ENCODE measurements around the gene SLC43A2. TPM values are rescaled to one million over a fixed set of nuclear protein-coding genes. Genes with fewer than 3 reads are reported as not detected.
A peak's percentile ranks its signal among the peaks of the same experiment; 100 is the strongest.

Gene SLC43A2
- total RNA-seq, 1 experiment from 2014 or later = 12.9 TPM

- no peaks in the 10 kb centered on the region for H4K20me1 ChIP-seq (ENCODE audit: control insufficient read depth, insufficient read depth, insufficient read length)
- H3T11ph ChIP-seq (ENCODE audit: low read length) = no peak overlapping the region
- H3K4ac ChIP-seq (ENCODE audit: low read depth, low read length) = no peak overlapping the region
- no peak overlapping the region for H3K56ac ChIP-seq (ENCODE audit: insufficient read length, low read depth, low read length)
- H2BK12ac ChIP-seq (ENCODE audit: insufficient read length, low read depth, low read length) = no peak overlapping the region
- H3K27ac Mint-ChIP-seq = peak overlapping the region in 2 of 3 experiments; percentile 80 to 82; a peak in 5 of 7 replicates
- peaks cover 0 to 3% (median 0%) of the 10 kb centered on the region in 3 experiments; a peak in 3 of 7 replicates for H3K36me3 Mint-ChIP-seq (ENCODE audit: insufficient read depth in 1 of 3, low read depth in 3 of 3)
- no peak overlapping the region for H3K14ac ChIP-seq (ENCODE audit: insufficient read depth, low read length)
- no peaks in the 10 kb centered on the region for H3K27me3 Mint-ChIP-seq (ENCODE audit: low read depth)
- no peak overlapping the region for H2BK20ac ChIP-seq (ENCODE audit: low read depth, low read length, poor library complexity, severe bottlenecking)
- no peaks in the 10 kb centered on the region for H3K9me3 Mint-ChIP-seq
- no peak overlapping the region for H3K23ac ChIP-seq (ENCODE audit: insufficient read length, low read depth, low read length)
- no peaks in the 10 kb centered on the region for H3K23me2 ChIP-seq (ENCODE audit: insufficient read length, low read depth, low read length, poor library complexity, severe bottlenecking)
- peak; percentile 25 for DNase-seq
- H3K4me2 ChIP-seq (ENCODE audit: insufficient read depth, insufficient read length, low read length) = no peak overlapping the region
- H3K9me3 ChIP-seq (ENCODE audit: control insufficient read depth, low read depth, low read length) = no peaks in the 10 kb centered on the region
- no peak overlapping the region for H2BK5ac ChIP-seq (ENCODE audit: insufficient read length, low read length)
- no peak overlapping the region for H3K27ac ChIP-seq (ENCODE audit: insufficient read length, low read depth, low read length)
- TF ChIP-seq, protein P1, sequence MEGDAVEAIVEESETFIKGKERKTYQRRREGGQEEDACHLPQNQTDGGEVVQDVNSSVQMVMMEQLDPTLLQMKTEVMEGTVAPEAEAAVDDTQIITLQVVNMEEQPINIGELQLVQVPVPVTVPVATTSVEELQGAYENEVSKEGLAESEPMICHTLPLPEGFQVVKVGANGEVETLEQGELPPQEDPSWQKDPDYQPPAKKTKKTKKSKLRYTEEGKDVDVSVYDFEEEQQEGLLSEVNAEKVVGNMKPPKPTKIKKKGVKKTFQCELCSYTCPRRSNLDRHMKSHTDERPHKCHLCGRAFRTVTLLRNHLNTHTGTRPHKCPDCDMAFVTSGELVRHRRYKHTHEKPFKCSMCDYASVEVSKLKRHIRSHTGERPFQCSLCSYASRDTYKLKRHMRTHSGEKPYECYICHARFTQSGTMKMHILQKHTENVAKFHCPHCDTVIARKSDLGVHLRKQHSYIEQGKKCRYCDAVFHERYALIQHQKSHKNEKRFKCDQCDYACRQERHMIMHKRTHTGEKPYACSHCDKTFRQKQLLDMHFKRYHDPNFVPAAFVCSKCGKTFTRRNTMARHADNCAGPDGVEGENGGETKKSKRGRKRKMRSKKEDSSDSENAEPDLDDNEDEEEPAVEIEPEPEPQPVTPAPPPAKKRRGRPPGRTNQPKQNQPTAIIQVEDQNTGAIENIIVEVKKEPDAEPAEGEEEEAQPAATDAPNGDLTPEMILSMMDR (conservative IDR thresholded peaks at IDR 0.05) = no peak
- H2BK120ac ChIP-seq (ENCODE audit: low read depth, low read length, poor library complexity, severe bottlenecking) = no peak overlapping the region
- peaks cover 5 to 6% of the 10 kb centered on the region in 2 experiments; a peak in 3 of 4 replicates for H3K4me1 Mint-ChIP-seq
- H3K79me1 ChIP-seq (ENCODE audit: insufficient read depth, low read depth, low read length, poor library complexity, severe bottlenecking) = no peaks in the 10 kb centered on the region
- H2AK5ac ChIP-seq (ENCODE audit: insufficient read length, low read length) = no peak overlapping the region
- H3K4me3 Mint-ChIP-seq = no peak overlapping the region; a peak in 1 of 5 replicates
- H2BK15ac ChIP-seq (ENCODE audit: low read depth, low read length) = no peak overlapping the region
- no peaks in the 10 kb centered on the region for H3K4me1 ChIP-seq (ENCODE audit: insufficient read depth, low read length)
- WGBS (ENCODE audit: extremely low coverage, insufficient read length, low lambda C conversion rate) = no CpG with 5 or more reads among the region's 5 CpGs
- no peaks in the 10 kb centered on the region for H3K79me2 ChIP-seq (ENCODE audit: insufficient read depth, low read length)
- no peaks in the 10 kb centered on the region for H3K27me3 ChIP-seq (ENCODE audit: insufficient read depth, low read length)
- H4K8ac ChIP-seq (replicated peaks; ENCODE audit: insufficient read length, low read depth, low read length) = no peak overlapping the region
- H4K91ac ChIP-seq (ENCODE audit: insufficient read length, low read depth, low read length) = no peak overlapping the region
- no peak overlapping the region for H2AFZ ChIP-seq (ENCODE audit: low read length)
- H3K18ac ChIP-seq (ENCODE audit: insufficient read length, low read depth, low read length) = no peak overlapping the region
- H3K9ac ChIP-seq (ENCODE audit: extremely low read depth, insufficient read length, low read length) = no peak overlapping the region
- no peak overlapping the region for H4K5ac ChIP-seq (ENCODE audit: insufficient read length, low read depth, low read length)
Measured at GRCh38 chr17:1593630-1593931, 35.1 kb downstream of the SLC43A2 start.

All from H9 (cell line).